ENCODE measurements around the gene CNOT10. TPM values are rescaled to one million over a fixed set of nuclear protein-coding genes. Genes with fewer than 3 reads are reported as not detected.

The CNOT10 gene
- total RNA-seq, 1 experiment from 2014 or later: 26.1 TPM

GRCh38 chr3:32641356-32641755 lies 43.6 kb upstream of the CNOT10 start:
- intact Hi-C loops (cut with micrococcal nuclease; ENCODE audit: unreplicated experiment) (no loop called here), in situ Hi-C loops (cut with HindIII; ENCODE audit: low pct_unique_long_range_greater_than_20kb, low sequenced_read_pairs) (no loop called here)
- Histone ChIP-seq H3K27me3 (ENCODE audit: control insufficient read depth, insufficient read depth, low read length) (no peaks in the 10 kb centered on the region; the same call in 1 of the 2 replicates), H3K36me3 (ENCODE audit: control insufficient read depth, insufficient read depth, low read length) (no peaks in the 10 kb centered on the region), H3K9me3 (ENCODE audit: control insufficient read depth, insufficient read depth, low read depth, low read length) (no peaks in the 10 kb centered on the region), H3K4me3 (ENCODE audit: low read depth in 2 of 2, low read length in 2 of 2) (no peak overlapping the region), H3K27ac (ENCODE audit: low read length) (no peak overlapping the region), H3K4me1 (ENCODE audit: control insufficient read depth, insufficient read depth, low read length) (no peaks in the 10 kb centered on the region)
- no peak for DNase-seq (ENCODE audit: low read depth, low spot score)
- POLR2A ChIA-PET: no interaction called here
- BruUV-seq (replicated peaks): no TSS peak
- CTCF ChIA-PET: no interaction called here
- TF ChIP-seq POLR2AphosphoS5 (IDR thresholded peaks at IDR 0.05; ENCODE audit: low read depth, low read length) (no peak), CTCF (IDR thresholded peaks at IDR 0.05) (no peak), TCF7L2 (IDR thresholded peaks at IDR 0.05; ENCODE audit: low read depth, low read length) (no peak), REST (IDR thresholded peaks at IDR 0.05; ENCODE audit: insufficient read depth in 1 of 2, low read depth in 2 of 2, low read length in 1 of 2) (no peak), SIN3A (IDR thresholded peaks at IDR 0.05; ENCODE audit: borderline replicate concordance, insufficient read depth, low read depth, low read length) (no peak)
- no peak for ATAC-seq

GRCh38 chr3:32643354-32643753 lies 41.6 kb upstream of the CNOT10 start:
- no peak for DNase-seq (ENCODE audit: low read depth, low spot score)
- no peaks in the 10 kb centered on the region; the same call in 1 of the 2 replicates for H3K27me3 ChIP-seq (ENCODE audit: control insufficient read depth, insufficient read depth, low read length)
- H3K9me3 ChIP-seq (ENCODE audit: control insufficient read depth, insufficient read depth, low read depth, low read length): no peaks in the 10 kb centered on the region
- H3K4me1 ChIP-seq (ENCODE audit: control insufficient read depth, insufficient read depth, low read length): no peaks in the 10 kb centered on the region
- H3K36me3 ChIP-seq (ENCODE audit: control insufficient read depth, insufficient read depth, low read length): no peaks in the 10 kb centered on the region
- in situ Hi-C loops (cut with HindIII; ENCODE audit: low pct_unique_long_range_greater_than_20kb, low sequenced_read_pairs): no loop called here
- H3K27ac ChIP-seq (ENCODE audit: low read length): no peak overlapping the region
- CTCF ChIA-PET: interaction anchor here (0.6 kb wide), 1 partner anchor 111 kb away, joined by 10 read pairs; no protein-coding TSS in a partner anchor
- no TSS peak for BruUV-seq (replicated peaks)
- intact Hi-C loops (cut with micrococcal nuclease; ENCODE audit: unreplicated experiment): no loop called here
- H3K4me3 ChIP-seq (ENCODE audit: low read depth in 2 of 2, low read length in 2 of 2): no peak overlapping the region
- no peak for ATAC-seq
- no peak for TF ChIP-seq REST (IDR thresholded peaks at IDR 0.05; ENCODE audit: insufficient read depth in 1 of 2, low read depth in 2 of 2, low read length in 1 of 2)
- no peak for TF ChIP-seq POLR2AphosphoS5 (IDR thresholded peaks at IDR 0.05; ENCODE audit: low read depth, low read length)
- TF ChIP-seq TCF7L2 (IDR thresholded peaks at IDR 0.05; ENCODE audit: low read depth, low read length): no peak
- TF ChIP-seq CTCF (IDR thresholded peaks at IDR 0.05): no peak
- no peak for TF ChIP-seq SIN3A (IDR thresholded peaks at IDR 0.05; ENCODE audit: borderline replicate concordance, insufficient read depth, low read depth, low read length)
- POLR2A ChIA-PET: no interaction called here

Measured in Panc1 (cell line).